Mesodermal cell (in vitro differentiated cells): Measurements from ENCODE around the gene SH3BGRL3.
"Not testable (repeated sequence)": the region's sequence is repeated elsewhere in the genome, so short reads cannot be mapped to it uniquely, and the experiment has no call there.

Source experiments
- H3K27ac ChIP-seq: 2 replicates; pipeline ENCODE4 v1.7.0; 2013; ENCODE audit warnings: mild to moderate bottlenecking, low read depth, low read length, moderate library complexity; ENCODE audit not compliant: severe bottlenecking
- H3K36me3 ChIP-seq: 2 replicates; pipeline ENCODE4 v1.7.1; 2013; ENCODE audit warnings: mild to moderate bottlenecking, low read length, moderate library complexity; ENCODE audit not compliant: control insufficient read depth, insufficient read depth
- H3K4me1 ChIP-seq: one replicate; pipeline ENCODE4 v1.7.1; 2013; ENCODE audit warnings: mild to moderate bottlenecking, low read length; ENCODE audit not compliant: insufficient read depth, control insufficient read depth, poor library complexity, severe bottlenecking
- H3K4me3 ChIP-seq: 2 replicates; pipeline ENCODE4 v1.7.0; 2013; ENCODE audit warnings: low read length, control low read depth, mild to moderate bottlenecking; ENCODE audit not compliant: insufficient read depth, poor library complexity, severe bottlenecking; ENCODE audit errors: extremely low read depth
- H3K9me3 ChIP-seq: 2 replicates; pipeline ENCODE4 v1.7.1; 2013; ENCODE audit warnings: mild to moderate bottlenecking, low read length, moderate library complexity; ENCODE audit not compliant: control insufficient read depth
- WGBS, 2 experiments: methylation state at CpG; one replicate each; pipeline ENCODE4 v1.1.5; 2013; ENCODE audit warnings: missing lambda C conversion rate in 2 of 2; ENCODE audit not compliant: insufficient coverage in 2 of 2; 5-methylcytosine and 5-hydroxymethylcytosine counted together

SH3BGRL3 gene

DNA sequence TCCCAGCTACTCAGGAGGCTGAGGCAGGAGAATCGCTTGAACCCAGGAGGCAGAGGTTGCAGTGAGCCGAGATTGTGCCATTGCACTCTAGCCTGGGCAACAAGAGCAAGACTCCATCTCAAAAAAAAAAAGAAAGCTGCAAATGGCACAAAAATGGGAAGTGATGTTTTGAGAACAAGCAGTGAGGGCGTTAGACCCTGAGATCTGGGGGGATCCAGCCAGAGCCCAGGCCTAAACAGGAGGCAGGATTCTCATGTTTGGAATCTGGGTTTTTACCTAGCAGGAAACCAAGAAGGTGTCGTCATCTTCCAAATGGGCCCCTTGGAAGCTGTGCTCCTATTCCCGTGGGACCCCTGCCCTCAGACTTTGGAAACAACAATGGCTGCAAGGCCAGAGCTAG lies 12.8 kb downstream of the SH3BGRL3 start:
- not testable (repeated sequence) for H3K9me3 ChIP-seq, H3K4me1 ChIP-seq, H3K4me3 ChIP-seq, H3K27ac ChIP-seq, H3K36me3 ChIP-seq
- WGBS, 2 experiments, result 92 to 100% methylated on average over 3 of the region's 5 CpGs

DNA sequence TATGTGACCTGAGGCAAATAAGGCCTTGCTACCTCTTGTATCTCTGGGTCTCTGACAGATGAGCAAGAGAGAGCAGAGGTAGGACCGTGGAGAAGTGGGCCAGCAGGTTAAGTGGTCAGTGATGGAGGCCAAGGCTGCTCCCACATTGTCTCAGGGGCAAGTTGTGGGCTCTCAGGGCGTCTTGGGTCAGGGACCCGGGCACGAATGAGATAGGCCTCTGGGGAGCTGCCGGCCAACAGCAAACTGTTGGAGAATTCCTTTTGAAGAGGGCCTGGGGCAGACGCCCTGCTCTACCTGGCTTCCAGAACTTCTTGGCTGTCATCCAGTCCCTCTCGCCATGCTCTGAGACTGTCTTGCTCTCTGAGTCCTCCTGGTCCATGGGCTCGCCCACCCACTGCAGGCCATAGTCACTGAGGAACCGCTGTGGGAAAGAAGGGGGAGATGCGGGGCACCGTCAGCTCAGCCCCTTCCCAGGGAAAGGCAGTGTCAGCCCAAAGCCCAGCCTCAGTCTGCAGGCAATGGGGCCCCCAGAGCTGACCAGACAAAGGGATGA lies 14.1 kb downstream of the SH3BGRL3 start:
- no peaks in the 10 kb centered on the region for H3K9me3 ChIP-seq
- H3K27ac ChIP-seq, result no peak overlapping the region
- H3K4me3 ChIP-seq, result no peak overlapping the region
- H3K4me1 ChIP-seq, result peaks cover 12% of the 10 kb centered on the region
- 76 to 84% methylated on average over 10 to 11 of the region's 11 CpGs for WGBS, 2 experiments
- no peaks in the 10 kb centered on the region for H3K36me3 ChIP-seq

DNA sequence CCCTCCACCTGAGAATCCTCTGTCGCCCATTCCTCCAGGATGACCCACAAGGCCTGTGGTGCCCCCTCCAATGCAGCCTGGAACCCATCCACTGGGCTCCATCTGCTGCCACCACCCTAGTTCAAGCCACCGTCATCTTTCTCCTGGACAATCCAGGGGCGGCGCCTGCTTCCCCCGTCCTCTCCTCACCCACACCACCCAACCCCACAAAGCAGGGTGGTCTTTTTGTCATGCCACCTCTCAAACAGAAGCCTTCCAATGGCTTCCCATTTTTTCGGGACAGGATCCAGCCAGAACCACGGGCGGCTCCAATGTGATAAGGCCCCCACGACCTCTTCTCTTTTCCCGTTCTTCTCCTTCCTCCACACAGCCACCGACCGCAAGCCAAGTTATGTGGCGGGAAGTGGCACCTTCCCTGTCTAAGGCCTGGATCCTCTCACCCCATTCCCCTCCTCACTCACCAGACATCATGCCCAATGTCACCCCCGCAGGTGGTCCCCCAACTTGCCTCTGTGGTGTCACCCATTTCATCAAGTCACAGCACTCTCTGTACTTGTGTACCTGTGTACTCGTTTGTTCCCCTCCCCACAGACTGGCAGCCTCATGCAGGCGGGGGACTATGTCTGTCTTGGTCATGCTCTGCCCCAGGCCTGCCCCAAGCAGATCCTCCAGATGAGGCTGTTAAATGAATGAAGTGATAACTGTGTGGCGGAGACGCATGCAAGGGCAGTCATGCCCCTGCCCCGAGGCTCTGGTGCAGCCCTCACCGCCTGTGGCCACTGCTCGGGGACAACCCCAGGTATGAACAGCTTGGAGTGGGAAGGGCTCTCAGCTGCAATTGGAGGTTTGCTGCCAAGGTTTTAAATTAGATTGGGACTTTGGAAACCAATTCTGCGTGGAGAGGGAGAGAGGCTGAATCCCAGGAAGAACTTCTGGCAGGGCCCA lies 15.6 kb downstream of the SH3BGRL3 start:
- Histone ChIP-seq H3K4me3 (no peak overlapping the region), H3K36me3 (no peaks in the 10 kb centered on the region), H3K4me1 (peaks cover 8% of the 10 kb centered on the region), H3K27ac (no peak overlapping the region), H3K9me3 (no peaks in the 10 kb centered on the region)
- 90 to 95% methylated on average over 17 to 19 of the region's 22 CpGs for WGBS, 2 experiments

DNA sequence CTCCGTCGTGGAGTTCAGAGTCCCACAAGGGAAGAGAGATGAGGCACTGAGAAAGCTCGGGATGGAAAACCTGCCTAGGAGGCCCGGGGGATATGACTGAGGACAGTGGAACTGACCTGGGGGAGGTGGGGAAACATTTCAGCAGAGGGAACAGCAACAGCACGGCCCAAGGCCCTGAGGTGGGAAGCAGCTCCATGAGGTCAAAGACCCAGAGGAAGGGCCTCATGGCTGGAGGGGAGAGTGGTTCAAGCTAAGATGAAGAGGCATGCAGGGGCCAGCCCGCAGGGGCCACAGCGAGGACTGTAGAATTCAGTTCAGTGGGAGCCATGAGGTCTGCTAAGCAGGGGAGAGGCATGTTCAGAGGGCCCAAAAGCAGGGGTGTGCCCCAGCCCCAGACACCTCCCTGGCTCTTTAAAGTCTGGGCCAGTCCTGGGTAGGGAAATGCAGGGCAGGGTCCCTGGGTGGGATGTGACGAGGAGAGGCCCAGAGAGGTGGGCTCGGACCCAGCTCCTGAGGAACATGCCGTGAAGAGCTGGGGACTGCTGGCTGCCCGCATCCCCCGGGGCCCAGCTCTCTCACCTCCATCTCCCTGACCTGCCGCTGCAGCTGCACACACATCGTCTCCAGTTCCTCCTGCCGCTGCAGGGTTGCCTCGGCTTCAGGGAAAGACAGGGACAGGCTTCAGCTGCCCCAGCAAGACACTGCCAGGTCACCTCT lies 16.6 kb downstream of the SH3BGRL3 start:
- 89 to 92% methylated on average over 13 to 16 of the region's 16 CpGs for WGBS, 2 experiments
- H3K4me3 ChIP-seq, result no peak overlapping the region

DNA sequence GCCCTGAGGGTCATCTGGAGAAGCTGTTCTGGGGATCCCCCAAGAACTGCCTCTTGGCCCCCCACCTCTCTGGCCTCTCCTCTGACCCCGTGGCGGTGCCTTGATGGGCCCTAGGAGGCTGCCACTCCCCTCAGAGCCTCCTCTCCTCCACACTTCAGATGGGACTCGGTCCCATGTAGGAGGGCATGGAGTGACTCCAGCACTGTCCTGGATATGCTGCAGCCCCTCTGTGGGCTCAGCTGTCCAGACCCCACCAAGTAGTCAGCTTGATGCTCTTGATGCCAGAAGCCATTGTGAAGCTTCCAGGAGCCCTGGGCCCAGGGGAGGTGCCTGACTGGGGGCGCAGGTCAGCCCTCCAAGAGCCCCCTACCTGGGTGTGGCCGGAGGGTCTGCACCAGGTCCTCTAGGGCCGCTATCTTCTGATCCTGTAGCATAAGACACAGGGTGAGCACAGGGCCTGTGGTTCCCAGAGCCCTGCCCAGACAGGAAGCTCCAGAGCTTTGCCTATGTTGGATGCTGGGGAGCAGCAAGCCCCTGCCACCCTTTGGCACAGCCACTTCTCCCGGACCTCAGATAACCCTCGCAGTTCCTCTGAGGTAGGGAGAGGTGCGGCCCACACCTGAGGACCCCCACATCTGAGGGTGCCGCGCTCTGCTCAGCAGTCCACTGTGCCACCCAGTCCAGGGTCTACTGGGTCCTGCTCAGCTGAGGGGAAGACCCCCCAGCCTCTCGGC lies 17.3 kb downstream of the SH3BGRL3 start:
- Histone ChIP-seq H3K4me3 (no peak overlapping the region), H3K36me3 (no peaks in the 10 kb centered on the region), H3K4me1 (peaks cover 7% of the 10 kb centered on the region), H3K9me3 (no peaks in the 10 kb centered on the region), H3K27ac (no peak overlapping the region)
- 95 to 97% methylated on average over 8 to 9 of the region's 12 CpGs for WGBS, 2 experiments

More for the DNA sequence above, 16.6 kb downstream of the SH3BGRL3 start:
- no peaks in the 10 kb centered on the region for H3K36me3 ChIP-seq
- no peaks in the 10 kb centered on the region for H3K9me3 ChIP-seq
- no peak overlapping the region for H3K27ac ChIP-seq
- peaks cover 7% of the 10 kb centered on the region for H3K4me1 ChIP-seq

DNA sequence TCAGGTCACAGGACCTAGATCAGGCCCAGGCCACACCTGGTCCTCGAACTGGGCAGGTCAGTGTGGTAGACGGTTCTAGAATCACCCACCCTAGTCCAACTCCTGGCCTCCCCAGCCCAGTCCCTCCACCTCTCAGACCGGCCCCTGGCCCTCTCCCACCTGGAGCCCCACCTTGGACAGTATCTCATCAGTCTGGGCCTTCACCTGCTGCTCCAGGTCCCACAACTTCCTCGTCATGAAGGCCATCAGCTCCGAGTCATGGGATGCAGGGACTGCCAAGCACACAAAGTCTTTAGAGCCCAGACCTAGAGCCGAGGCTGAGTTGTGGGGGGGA lies 17.9 kb downstream of the SH3BGRL3 start:
- Histone ChIP-seq H3K27ac (no peak overlapping the region), H3K9me3 (no peaks in the 10 kb centered on the region), H3K4me1 (peaks cover 7% of the 10 kb centered on the region), H3K4me3 (no peak overlapping the region), H3K36me3 (no peaks in the 10 kb centered on the region)
- 67 to 76% methylated on average over 3 to 5 of the region's 6 CpGs for WGBS, 2 experiments

DNA sequence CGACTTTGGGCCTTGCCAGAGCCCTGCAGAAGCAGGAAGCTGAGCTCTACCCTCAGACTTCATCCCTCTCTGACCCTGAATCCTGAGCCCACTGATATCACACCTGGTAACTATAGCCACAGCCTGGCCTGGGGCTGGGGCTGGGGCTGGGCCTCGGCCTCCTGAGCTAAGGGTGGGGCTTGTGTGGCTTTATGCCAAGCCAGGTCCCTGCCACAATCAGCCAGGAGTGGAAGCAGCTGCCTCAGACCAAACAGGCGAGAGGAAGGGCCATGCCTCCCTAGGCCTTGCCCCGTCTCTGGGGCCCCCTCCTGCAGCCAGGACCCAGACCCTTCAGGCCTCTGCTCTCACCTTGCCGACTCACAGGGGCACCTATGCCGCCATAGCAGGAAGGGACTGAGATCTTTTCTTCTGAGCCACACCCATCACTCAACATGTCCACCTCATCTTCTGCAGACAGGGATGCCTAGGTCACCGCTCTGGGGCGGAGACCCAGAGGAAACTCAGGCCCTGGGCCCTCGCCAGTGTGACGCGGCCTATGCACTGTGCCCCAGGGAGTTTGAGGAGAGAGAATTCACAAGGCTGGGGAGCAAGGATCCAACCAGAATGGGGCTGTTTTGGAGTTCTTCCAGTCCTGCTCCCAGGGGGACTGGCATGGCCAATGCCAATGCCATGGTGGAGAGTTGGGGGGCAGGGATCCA lies 20.8 kb downstream of the SH3BGRL3 start:
- H3K4me3 ChIP-seq, result no peak overlapping the region
- 89 to 95% methylated on average over 8 to 10 of the region's 11 CpGs for WGBS, 2 experiments

DNA sequence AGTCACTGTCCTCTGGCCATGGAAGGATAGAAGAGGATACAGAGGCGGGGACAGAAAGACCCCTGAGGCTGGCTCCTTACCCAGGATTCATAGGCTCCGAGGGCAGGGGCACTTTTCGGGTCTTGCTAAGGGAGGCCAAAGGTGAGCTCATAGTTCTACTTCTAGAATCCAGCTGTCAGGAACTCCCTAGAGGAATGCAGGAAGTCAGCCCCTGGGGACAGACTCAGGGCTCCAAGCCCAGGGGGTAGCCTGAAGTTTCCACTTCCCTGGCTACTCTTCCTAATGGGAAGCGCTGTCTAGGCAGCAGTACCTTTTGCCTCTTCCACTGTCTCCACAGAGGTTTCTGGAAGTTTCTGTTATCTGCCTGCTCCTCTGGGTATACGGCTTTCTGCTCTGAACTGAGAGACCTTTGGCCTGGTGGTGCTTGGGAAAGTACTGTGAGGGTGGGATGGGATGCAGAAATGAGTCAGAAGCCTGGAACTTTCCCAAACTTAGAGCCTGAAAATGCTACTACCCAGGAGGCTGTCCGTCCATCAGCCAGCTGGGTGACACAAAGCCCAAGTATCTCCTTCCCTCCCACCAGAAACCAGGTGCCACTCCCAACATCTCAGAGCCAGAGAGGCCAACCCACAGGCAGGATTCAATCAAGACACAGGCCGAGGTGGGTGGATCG lies 23.0 kb downstream of the SH3BGRL3 start:
- no peaks in the 10 kb centered on the region for H3K9me3 ChIP-seq
- no peaks in the 10 kb centered on the region for H3K36me3 ChIP-seq
- H3K27ac ChIP-seq, result peak overlapping the region; percentile 42
- WGBS, 2 experiments, result 75 to 84% methylated on average over 5 of the region's 8 CpGs
- H3K4me1 ChIP-seq, result peaks cover 11% of the 10 kb centered on the region
- H3K4me3 ChIP-seq, result no peak overlapping the region

More for the DNA sequence above, 20.8 kb downstream of the SH3BGRL3 start:
- H3K27ac ChIP-seq, result no peak overlapping the region
- no peaks in the 10 kb centered on the region for H3K36me3 ChIP-seq
- H3K4me1 ChIP-seq, result peaks cover 9% of the 10 kb centered on the region
- H3K9me3 ChIP-seq, result no peaks in the 10 kb centered on the region

DNA sequence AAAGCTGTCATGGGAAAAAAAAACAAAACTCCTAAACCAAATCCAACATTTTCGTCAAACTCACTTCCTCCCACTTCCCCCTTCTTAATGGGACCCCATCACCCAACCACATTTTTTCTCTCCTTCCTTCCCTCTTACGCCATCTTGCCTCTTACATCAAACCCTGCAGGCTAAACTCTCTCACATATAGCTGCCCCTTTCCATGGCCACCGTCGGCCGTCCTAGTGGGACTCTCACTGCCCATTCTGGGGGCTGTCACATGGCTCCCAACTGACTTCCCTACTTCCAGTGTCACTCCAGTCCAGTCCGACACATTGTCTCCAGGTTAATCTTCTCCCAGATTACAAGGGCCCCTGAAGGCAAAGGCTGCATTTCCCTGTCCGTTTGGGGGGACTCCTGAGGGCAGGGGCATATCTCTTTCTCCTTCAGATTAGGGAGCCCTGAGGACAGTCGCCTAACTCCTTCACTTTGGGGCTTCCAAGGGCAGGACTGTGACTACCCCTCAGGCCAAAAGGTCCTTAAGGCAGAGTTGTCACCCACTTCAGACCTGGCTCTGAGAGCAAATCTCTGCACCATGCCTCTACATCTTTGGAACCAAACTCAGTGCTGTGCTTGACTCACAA lies 25.9 kb downstream of the SH3BGRL3 start:
- no peaks in the 10 kb centered on the region for H3K36me3 ChIP-seq
- peak overlapping the region; percentile 71 for H3K27ac ChIP-seq

More for the DNA sequence above, 25.9 kb downstream of the SH3BGRL3 start:
- Histone ChIP-seq H3K4me3 (peak overlapping the region; percentile 72), H3K9me3 (no peaks in the 10 kb centered on the region), H3K4me1 (peaks cover 7% of the 10 kb centered on the region)
- 48 to 63% methylated on average over 8 of the region's 8 CpGs for WGBS, 2 experiments
